Choroid plexus epithelial cell (primary cell): Measurements from ENCODE around the gene HELZ.
A peak's percentile ranks its signal among the peaks of the same experiment; 100 is the strongest.

ENCODE experiments used
- DNase-seq: peaks from one replicate; pipeline ENCODE4 v3.0.0-alpha.2; 2010; ENCODE audit warnings: low read depth
- H3K4me3 ChIP-seq: 2 replicates; pipeline ENCODE4 v1.5.1; 2011; ENCODE audit warnings: low read depth, mild to moderate bottlenecking, control low read depth, low read length, moderate library complexity
- TF ChIP-seq, protein P1 (sequence below): conservative IDR thresholded peaks from 2 replicates; pipeline ENCODE4 v1.5.1; 2011; ENCODE audit warnings: low read depth, mild to moderate bottlenecking, control low read depth, inconsistent platforms, low read length, moderate library complexity

Gene HELZ

DNA sequence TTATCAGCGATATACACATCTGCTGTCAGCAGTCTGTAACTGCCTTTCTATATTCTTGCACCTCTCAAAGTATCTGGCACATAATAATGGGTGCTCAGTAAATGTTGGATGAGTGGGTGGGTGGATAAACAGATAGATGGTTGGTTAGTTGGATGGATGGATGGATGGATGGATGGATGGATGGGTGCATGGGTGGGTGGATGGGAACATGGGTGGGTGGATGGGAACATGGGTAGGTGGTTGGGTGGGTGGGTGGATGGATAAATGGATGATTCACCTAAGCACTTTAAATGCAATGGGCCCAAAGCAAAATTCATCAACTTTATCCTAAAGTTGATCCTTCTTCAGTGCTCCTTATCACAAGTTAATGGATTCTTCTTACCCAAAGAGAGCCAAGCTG, 48.6 kb downstream of the HELZ start:
- TF ChIP-seq, protein P1, sequence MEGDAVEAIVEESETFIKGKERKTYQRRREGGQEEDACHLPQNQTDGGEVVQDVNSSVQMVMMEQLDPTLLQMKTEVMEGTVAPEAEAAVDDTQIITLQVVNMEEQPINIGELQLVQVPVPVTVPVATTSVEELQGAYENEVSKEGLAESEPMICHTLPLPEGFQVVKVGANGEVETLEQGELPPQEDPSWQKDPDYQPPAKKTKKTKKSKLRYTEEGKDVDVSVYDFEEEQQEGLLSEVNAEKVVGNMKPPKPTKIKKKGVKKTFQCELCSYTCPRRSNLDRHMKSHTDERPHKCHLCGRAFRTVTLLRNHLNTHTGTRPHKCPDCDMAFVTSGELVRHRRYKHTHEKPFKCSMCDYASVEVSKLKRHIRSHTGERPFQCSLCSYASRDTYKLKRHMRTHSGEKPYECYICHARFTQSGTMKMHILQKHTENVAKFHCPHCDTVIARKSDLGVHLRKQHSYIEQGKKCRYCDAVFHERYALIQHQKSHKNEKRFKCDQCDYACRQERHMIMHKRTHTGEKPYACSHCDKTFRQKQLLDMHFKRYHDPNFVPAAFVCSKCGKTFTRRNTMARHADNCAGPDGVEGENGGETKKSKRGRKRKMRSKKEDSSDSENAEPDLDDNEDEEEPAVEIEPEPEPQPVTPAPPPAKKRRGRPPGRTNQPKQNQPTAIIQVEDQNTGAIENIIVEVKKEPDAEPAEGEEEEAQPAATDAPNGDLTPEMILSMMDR, result no peak
- no peak overlapping the region for H3K4me3 ChIP-seq
- DNase-seq, result no peak

DNA sequence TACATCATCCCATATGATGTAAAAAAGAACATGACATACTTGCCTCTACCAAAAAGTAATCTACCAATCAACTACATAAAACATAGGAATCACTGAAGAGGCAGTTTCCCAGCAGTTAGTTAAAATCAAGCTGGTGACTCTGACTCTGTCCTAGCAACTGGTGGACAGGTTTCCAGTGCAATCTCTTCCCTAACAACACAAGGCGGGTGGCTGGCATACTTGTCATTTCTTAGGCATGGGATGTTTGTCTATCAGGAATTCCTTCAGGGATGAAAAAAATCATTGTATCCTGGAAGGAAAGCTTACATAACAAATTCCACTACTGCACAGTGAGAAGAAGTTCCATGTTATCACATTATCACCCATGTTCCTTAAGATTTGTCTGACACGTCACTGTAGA, 50.9 kb downstream of the HELZ start:
- DNase-seq, result peak; percentile 44
- no peak overlapping the region for H3K4me3 ChIP-seq
- TF ChIP-seq, protein P1, result no peak

DNA sequence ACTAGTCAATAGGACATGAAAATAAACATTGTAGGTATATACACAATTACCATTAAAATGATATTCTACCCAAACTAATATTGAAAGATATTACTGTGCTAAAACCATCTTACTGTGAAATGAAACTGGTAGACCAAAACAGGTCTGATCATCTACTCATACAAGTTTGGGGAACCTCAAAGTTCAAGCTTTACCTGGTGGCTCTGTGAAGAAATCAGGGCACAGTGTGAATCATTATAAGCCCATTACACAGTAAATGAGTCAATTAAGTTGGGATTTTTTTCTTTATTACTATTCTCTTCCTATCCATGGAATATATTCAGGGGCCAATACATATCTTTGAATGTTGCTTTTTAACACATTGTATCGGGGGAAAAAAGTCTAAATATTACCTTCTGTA, 57.1 kb downstream of the HELZ start:
- no peak for DNase-seq
- TF ChIP-seq, protein P1, result no peak
- no peak overlapping the region for H3K4me3 ChIP-seq

DNA sequence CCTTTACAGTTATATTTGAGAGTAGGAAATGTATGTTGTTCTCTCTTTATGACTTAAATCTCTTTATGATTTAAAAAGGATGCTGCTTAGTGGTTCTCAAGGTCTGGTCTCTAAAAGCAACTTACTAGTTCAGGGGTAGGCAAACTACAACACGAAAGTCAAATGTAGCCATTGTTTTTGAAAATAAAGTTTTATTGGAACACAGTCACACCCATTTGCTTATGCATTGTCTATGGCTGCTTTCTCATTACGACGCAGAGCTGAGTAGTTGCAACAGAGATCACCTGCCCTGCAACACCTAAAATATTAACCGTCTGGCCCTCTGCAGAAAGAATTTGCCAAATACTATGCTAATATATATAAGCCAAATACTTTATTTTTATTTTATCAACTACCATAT, 58.2 kb downstream of the HELZ start:
- DNase-seq, result no peak
- TF ChIP-seq, protein P1, result no peak
- no peak overlapping the region for H3K4me3 ChIP-seq

DNA sequence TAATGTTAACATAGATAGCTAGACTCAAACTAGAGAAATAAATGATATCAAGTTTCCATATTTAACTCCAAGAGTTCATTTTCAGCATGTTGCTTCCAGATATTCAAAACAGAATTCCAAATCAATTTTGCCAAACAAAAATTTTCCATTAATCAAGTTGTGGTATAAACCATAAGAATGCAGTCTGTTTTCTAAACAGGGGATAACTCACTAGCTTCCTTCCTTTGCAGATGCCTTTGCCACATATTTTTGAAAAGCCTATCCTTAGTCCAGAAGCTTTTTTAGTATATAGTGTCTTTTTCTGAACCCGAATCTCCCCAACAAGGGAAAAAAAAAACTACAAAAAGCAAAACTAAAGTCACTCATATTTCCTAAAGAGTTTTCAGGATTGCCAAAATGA, 61.5 kb downstream of the HELZ start:
- no peak for DNase-seq
- no peak overlapping the region for H3K4me3 ChIP-seq
- TF ChIP-seq, protein P1, result no peak

DNA sequence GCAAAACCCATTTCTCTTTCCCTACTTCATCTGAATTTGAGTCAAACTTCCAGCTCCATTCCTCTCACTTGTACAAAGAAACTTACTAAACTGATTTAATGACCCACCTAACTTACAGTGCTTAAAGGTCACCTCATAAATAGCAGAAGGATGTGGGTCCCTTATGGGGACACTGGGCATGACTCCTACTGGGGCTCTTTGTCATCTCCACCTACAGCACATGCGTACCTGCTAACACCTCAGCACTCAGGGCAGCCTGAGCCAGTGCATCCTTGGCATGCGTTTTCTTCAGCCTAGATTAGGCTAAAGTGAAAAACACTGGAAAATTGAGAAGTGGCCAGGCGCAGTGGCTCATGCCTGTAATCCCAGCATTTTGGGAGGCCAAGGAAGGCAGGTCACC, 63.2 kb downstream of the HELZ start:
- TF ChIP-seq, protein P1, result no peak

DNA sequence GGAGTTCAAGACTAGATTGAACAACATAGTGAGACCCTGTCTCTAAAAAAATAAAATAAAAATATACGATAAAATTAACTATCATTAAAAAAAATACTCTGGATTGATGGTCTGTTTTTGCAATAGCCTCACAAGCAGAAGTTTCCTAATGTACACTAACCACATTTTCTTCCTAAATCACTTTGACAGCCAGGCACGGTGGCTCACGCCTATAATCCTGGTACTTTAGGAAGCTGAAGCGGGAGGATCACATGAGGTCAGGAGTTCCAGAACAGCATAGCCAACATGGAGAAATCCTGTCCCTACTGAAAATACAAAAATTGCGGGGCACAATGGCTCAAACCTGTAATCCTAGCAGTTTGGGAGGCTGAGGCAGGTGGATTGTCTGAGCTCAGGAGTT, 64.7 kb downstream of the HELZ start:
- DNase-seq, result no peak
- no peak overlapping the region for H3K4me3 ChIP-seq
- TF ChIP-seq, protein P1, result no peak

More for the DNA sequence above, 63.2 kb downstream of the HELZ start:
- no peak for DNase-seq
- H3K4me3 ChIP-seq, result no peak overlapping the region
